ENCODE measurements around the gene STPG3. TPM values are rescaled to one million over a fixed set of nuclear protein-coding genes. Genes with fewer than 3 reads are reported as not detected.
A peak's percentile ranks its signal among the peaks of the same experiment; 100 is the strongest.

STPG3 gene
- total and polyA plus RNA-seq, 2 of the 13 experiments (the other 11 are each of a cell fraction or from before 2014, with no cell fraction given): not detected

- no peak for TF ChIP-seq CREB3 (CRISPR knock-in tag; IDR thresholded peaks at IDR 0.05)
- TF ChIP-seq AKAP8 (CRISPR knock-in tag; IDR thresholded peaks at IDR 0.05): no peak
- TF ChIP-seq XRCC5 (optimal IDR thresholded peaks at IDR 0.05; ENCODE audit: low read length): peak; percentile 69
- no peak for TF ChIP-seq CERS6 (CRISPR knock-in tag; IDR thresholded peaks at IDR 0.05)
- TF ChIP-seq FOXA3 (CRISPR knock-in tag; IDR thresholded peaks at IDR 0.05): peak; percentile 32; the same call in 1 of the 2 replicates
- TF ChIP-seq MAFG (CRISPR knock-in tag; IDR thresholded peaks at IDR 0.05): no peak
- TF ChIP-seq ZNF792 (CRISPR knock-in tag; IDR thresholded peaks at IDR 0.05): no peak
- TF ChIP-seq ELF4 (CRISPR knock-in tag; IDR thresholded peaks at IDR 0.05; ENCODE audit: borderline replicate concordance): no peak
- no peak for TF ChIP-seq MIER3 (CRISPR knock-in tag; IDR thresholded peaks at IDR 0.05; ENCODE audit: borderline replicate concordance)
- peak; percentile 48 for TF ChIP-seq THAP11 (CRISPR knock-in tag; IDR thresholded peaks at IDR 0.05)
- TF ChIP-seq ZNF720 (CRISPR knock-in tag; IDR thresholded peaks at IDR 0.05): no peak
- 0 out of 2 replicates have a peak, but pooled peaks have one; percentile 21 for TF ChIP-seq ZNF446 (CRISPR knock-in tag; IDR thresholded peaks at IDR 0.05)
- peak; percentile 34; the same call in 1 of the 2 replicates for TF ChIP-seq KLF13 (CRISPR knock-in tag; IDR thresholded peaks at IDR 0.05)
- peak; percentile 33; the same call in 1 of the 2 replicates for TF ChIP-seq MYC (CRISPR knock-in tag; IDR thresholded peaks at IDR 0.05; ENCODE audit: borderline replicate concordance)
- no peak; the same call in 1 of the 2 replicates for TF ChIP-seq ZNF234 (CRISPR knock-in tag; conservative IDR thresholded peaks at IDR 0.05)
- TF ChIP-seq KAT2B (IDR thresholded peaks at IDR 0.05; ENCODE audit: borderline replicate concordance, low read depth, low read length): no peak
- no peak for TF ChIP-seq SETDB1 (CRISPR knock-in tag; IDR thresholded peaks at IDR 0.05; ENCODE audit: borderline replicate concordance)
- TF ChIP-seq TMF1 (CRISPR knock-in tag; IDR thresholded peaks at IDR 0.05; ENCODE audit: low read depth): no peak
- 0 out of 2 replicates have a peak, but pooled peaks have one; percentile 64 for TF ChIP-seq SNAI1 (CRISPR knock-in tag; IDR thresholded peaks at IDR 0.05; ENCODE audit: borderline replicate concordance)
- TF ChIP-seq KAT8 (CRISPR knock-in tag; IDR thresholded peaks at IDR 0.05): no peak; the same call in 1 of the 2 replicates
- TF ChIP-seq HOXA5 (CRISPR knock-in tag; IDR thresholded peaks at IDR 0.05): 0 out of 2 replicates have a peak, but pooled peaks have one; percentile 54
- no peak for TF ChIP-seq ETS1 (CRISPR knock-in tag; IDR thresholded peaks at IDR 0.05)
- TF ChIP-seq CSRNP1 (CRISPR knock-in tag; IDR thresholded peaks at IDR 0.05): no peak
- no peak for TF ChIP-seq ZSCAN12 (CRISPR knock-in tag; IDR thresholded peaks at IDR 0.05)
- no peak for TF ChIP-seq ZNF841 (CRISPR knock-in tag; IDR thresholded peaks at IDR 0.05; ENCODE audit: borderline replicate concordance)
- TF ChIP-seq ZNF138 (CRISPR knock-in tag; IDR thresholded peaks at IDR 0.05; ENCODE audit: low read depth): no peak; the same call in 1 of the 2 replicates
- no peak; the same call in 1 of the 2 replicates for TF ChIP-seq KMT2A (CRISPR knock-in tag; IDR thresholded peaks at IDR 0.05)
These were observed 33.5 kb upstream of the STPG3 start (continued) for GRCh38 chr9:137217276-137218211.

Measured in HepG2 (cell line).